GM10248 (cell line): ENCODE data around the gene TATDN2.
"Not testable (repeated sequence)": the region's sequence is repeated elsewhere in the genome, so short reads cannot be mapped to it uniquely, and the experiment has no call there.

ENCODE experiments used
- CTCF ChIA-PET: fragments of 300-600 bp; sonication (Branson Sonifier 250); formaldehyde crosslinking; extraction: SDS; loops from one replicate; lab custom pipeline; 2021; ENCODE audit warnings: antibody characterized with exemption; lab: Yijun Ruan, JAX
- POLR2A ChIA-PET: fragments of 350-650 bp; sonication (Branson Sonifier 250); formaldehyde crosslinking; extraction: SDS; loops from one replicate; lab custom pipeline; 2020; ENCODE audit warnings: antibody characterized with exemption; lab: Yijun Ruan, JAX
- DNase-seq: peaks from one replicate; pipeline ENCODE4 v3.0.0; 2012; ENCODE audit errors: extremely low spot score
- TF ChIP-seq, protein P1 (sequence below): IDR thresholded peaks from 2 replicates; pipeline ENCODE4 v1.5.1; 2012; ENCODE audit warnings: mild to moderate bottlenecking, low read depth; ENCODE audit errors: extremely low read depth, missing control alignments, control extremely low read depth

Gene TATDN2

DNA sequence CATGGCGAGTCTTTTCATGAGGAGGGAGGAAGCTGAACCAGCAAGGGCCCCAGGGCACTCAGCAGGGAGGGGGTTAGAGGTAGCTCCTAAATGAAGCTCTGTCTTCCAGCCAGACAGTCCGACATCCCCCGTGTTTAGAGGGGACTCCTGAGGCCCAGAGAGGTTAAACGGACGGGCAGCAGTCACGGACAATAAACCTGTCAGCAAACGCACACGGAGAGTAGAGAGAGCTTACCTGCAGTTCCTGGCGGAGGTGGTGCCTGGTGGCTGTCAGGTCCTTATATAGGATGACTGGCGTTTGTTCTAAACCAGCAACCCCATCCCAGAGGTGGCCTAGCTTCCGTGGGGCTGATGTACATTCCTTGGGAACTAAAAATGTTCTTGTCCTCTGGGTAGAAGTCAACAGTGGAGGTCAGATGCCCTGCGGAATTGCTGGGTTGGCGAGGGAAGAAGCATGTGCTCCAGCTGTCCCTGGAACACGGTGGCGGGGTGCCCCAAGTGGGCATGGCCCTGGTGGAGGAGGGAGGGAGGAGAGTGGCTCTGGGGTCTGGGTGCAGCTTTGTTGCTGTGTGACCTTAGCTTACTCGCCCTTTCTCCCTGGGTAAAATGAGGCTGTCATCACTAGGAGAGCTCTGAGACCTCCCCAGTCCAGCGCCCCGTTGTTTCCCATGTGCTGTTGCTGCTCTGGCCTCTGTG, 42.4 kb downstream of the TATDN2 start:
- TF ChIP-seq, protein P1, sequence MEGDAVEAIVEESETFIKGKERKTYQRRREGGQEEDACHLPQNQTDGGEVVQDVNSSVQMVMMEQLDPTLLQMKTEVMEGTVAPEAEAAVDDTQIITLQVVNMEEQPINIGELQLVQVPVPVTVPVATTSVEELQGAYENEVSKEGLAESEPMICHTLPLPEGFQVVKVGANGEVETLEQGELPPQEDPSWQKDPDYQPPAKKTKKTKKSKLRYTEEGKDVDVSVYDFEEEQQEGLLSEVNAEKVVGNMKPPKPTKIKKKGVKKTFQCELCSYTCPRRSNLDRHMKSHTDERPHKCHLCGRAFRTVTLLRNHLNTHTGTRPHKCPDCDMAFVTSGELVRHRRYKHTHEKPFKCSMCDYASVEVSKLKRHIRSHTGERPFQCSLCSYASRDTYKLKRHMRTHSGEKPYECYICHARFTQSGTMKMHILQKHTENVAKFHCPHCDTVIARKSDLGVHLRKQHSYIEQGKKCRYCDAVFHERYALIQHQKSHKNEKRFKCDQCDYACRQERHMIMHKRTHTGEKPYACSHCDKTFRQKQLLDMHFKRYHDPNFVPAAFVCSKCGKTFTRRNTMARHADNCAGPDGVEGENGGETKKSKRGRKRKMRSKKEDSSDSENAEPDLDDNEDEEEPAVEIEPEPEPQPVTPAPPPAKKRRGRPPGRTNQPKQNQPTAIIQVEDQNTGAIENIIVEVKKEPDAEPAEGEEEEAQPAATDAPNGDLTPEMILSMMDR = no peak
- ChIA-PET POLR2A (interaction anchor here (0.9 to 1.4 kb wide), 3 partner anchors 26 to 161 kb away, joined by 3 read pairs; partner anchors contain the start of gene TATDN2), CTCF (interaction anchor here (1.1 to 2.1 kb wide), 3 partner anchors 25 to 358 kb away, joined by 3 to 8 read pairs (median 3); no protein-coding TSS in a partner anchor)
- no peak for DNase-seq

DNA sequence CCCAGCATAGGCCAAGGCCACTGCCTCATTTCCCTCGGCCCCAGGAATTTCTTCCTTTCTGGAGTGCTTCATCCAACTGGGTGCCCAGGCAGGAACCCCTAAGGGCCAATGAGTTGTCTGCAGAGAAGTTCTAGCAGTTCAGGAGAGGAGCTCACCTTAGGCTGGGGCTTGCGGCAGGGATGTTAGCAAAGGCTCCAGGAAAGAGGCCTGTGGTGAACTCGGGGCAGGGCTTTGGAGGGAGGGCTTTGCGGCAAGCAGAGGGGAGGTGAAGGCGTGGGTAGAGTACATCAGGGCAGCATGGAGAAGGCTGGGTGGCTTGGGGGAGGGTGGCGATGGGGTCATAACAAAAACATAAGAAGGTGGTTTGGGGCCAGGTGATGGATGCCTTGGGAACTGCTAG, 43.4 kb downstream of the TATDN2 start:
- no peak for DNase-seq
- ChIA-PET POLR2A (no interaction called here), CTCF (interaction anchor here (2.8 kb wide), 1 partner anchor 28 kb away, joined by 11 read pairs; no protein-coding TSS in a partner anchor)
- TF ChIP-seq, protein P1 = no peak

DNA sequence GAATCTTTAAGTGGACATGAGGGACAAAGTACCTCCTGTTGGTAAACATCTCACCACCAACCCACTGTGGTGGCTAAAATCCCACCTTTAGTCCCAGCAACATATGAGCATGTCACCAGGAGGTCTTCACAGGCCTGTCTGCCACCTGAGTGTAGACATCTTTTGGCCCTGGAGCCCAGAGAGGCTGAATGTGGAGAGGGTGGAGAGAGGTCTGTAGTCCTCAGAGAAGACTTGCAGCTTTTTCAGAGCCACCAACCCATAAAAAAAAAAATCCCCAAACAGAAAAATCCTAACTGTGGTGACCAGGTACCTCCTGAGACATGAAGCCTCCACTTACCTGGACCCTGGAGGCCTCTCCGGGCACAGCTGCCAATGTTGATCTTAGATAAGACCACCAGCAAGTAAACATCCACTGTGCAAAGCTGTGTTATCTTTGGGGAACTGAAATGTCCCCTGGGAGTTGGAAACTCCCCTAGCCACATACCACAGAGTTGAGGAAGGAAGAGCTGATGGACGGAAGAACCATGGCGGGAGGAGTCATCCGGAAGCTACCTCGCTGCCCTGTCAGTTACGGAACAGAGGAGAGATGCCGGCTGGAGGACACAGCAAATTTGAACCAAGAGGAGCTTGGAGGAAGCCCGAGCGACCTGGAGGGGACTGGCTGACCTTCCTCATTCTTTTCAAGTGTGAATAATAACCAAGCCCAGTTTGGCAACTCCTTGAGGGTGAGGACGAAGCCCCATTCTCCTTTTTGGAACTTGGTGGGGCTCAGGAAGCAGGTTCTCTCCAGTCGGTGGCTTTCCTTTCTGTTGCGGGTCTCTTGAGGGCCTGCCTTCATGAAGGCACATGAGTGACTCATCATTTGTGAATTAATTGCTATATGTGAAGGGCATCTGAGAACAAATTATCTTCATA, 44.5 kb downstream of the TATDN2 start, which contains the start of gene GHRL:
Gene GHRL (minus strand): TSS at position 443 of the 915 bp plus-strand sequence. CDS start 2,767 bp downstream, outside the sequence.
- ChIA-PET CTCF (interaction anchor here (0.7 to 2.8 kb wide), 10 partner anchors 9 to 788 kb away, joined by 3 to 12 read pairs (median 4); partner anchors contain the start of genes CRELD1 and SEC13), POLR2A (interaction anchor here (1.0 to 1.1 kb wide), 2 partner anchors 13 to 177 kb away, joined by 3 read pairs; partner anchors contain the start of gene BRK1)
- TF ChIP-seq, protein P1 = no peak
- peak; percentile 74 for DNase-seq

DNA sequence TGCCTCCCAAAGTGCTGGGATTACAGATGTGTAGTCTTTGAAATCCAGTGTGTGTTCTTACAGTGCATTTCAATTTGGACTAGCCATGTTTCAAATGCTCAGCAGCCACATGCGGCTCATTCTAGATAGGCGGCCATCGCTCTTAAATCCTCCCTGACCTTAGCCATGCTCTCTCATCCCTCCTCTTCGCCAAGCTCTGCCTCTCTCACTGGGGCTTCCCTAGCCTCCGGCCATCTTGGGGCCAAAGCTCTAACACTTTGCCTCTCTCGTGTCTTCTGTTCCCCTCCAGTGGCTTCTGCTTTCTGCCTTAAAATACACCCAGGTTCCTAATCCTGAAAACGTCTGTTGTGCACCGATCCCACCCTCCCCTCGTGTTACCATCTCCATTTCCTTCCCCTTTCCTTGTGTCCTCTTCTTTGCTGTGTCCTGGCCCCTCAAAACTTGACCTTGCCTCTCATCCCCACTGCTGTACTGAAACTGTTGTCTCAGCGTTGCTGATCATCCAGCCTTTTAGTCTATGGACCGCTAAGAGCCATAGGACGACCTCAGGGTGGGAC, 45.8 kb downstream of the TATDN2 start:
- POLR2A ChIA-PET = no interaction called here
- TF ChIP-seq, protein P1 = no peak
- CTCF ChIA-PET = interaction anchor here (1.6 to 2.8 kb wide), 3 partner anchors 11 to 361 kb away, joined by 6 to 12 read pairs (median 11); partner anchors contain the start of gene CRELD1
- DNase-seq = no peak

DNA sequence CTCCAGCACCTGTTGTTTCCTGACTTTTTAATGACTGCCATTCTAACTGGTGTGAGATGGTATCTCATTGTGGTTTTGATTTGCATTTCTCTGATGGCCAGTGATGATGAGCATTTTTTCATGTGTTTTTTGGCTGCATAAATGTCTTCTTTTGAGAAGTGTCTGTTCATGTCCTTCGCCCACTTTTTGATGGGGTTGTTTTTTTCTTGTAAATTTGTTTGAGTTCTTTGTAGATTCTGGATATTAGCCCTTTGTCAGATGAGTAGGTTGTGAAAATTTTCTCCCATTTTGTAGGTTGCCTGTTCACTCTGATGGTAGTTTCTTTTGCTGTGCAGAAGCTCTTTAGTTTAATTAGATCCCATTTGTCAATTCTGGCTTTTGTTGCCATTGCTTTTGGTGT, 49.8 kb downstream of the TATDN2 start:
- DNase-seq, POLR2A ChIA-PET, CTCF ChIA-PET: not testable (repeated sequence)

DNA sequence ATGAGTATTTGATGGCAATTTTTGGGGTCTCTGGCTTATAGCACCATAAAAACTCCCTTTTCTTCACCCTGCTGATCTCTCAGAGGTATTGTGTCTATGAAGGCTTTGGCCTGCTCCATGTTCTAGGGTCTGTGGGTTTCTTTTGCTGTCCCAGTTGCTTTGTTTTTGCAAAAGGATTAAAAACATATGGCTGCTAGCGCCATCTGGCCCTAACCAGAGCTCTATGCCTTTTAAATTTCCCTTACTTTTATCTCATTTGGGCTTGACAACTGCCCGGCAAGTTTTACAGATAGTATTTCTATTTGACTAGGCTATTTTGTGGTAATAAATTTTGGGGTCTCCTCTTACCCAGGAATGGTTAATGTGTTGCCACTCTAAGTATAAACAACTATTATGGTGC, 50.9 kb downstream of the TATDN2 start:
- CTCF ChIA-PET = interaction anchor here (0.7 to 1.0 kb wide), 2 partner anchors 13 to 36 kb away, joined by 3 to 4 read pairs; no protein-coding TSS in a partner anchor
- no peak for DNase-seq
- POLR2A ChIA-PET = no interaction called here

More for the DNA sequence above, 50.9 kb downstream of the TATDN2 start:
- TF ChIP-seq, protein P1 = no peak
